ENCODE measurements around the gene SPIRE2.

DNA sequence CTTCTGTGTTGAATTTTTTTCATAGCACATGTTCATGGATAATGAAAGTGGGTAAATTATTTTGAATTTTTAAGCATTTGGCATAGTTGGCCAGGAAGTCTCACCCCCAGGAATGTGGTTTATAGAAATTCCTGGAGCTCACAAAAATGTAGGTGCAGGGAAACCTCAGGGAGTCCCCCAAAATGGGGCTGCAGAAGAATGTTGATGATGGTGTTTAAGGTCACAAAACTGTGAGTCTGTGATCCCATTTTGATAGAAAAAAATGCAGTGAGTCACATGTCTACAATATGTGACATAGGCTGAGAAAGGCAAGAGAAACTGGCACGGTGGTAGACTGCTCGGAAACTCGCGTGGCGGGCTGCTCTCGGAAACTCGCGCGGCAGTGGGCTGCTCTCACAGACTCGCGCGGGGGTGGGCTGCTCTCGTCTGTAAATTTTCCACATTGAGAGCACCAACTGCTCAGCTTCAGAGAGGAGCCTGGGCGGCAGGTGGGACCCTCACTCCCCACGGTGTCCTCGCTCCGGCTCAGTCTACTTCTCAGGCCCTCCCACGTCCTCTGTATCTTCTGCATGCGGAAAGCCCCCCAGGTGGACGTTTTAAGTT lies 71.7 kb downstream of the SPIRE2 start:
- no peak for TF ChIP-seq CTCF (IDR thresholded peaks at IDR 0.05; ENCODE audit: poor library complexity)
- no peak for TF ChIP-seq EZH2 (IDR thresholded peaks at IDR 0.05; ENCODE audit: borderline replicate concordance)

Data from hepatocyte (in vitro differentiated cells).